DND-41 (cell line): ENCODE measurements around the gene FOXO6.

Source experiments
- ATAC-seq: fragments of 200-7000 bp; cut with Tn5 transposase; 3 replicates; pipeline ENCODE4 v1.9.1; 2021; ENCODE audit warnings: low read depth; ENCODE audit not compliant: insufficient read depth
- DNase-seq: peaks from one replicate; pipeline ENCODE4 v3.0.0-alpha.2; 2020
- H2AFZ ChIP-seq: 2 replicates; pipeline ENCODE4 v1.6.0; 2012; ENCODE audit warnings: low read depth, low read length
- H3K27ac ChIP-seq: 2 replicates; pipeline ENCODE4 v1.5.1; 2012; ENCODE audit warnings: low read length, inconsistent platforms
- H3K27me3 ChIP-seq: fragments of 200-600 bp; sonication (generic); 2 replicates; pipeline ENCODE4 v1.6.0; 2012; ENCODE audit warnings: low read length, mild to moderate bottlenecking, inconsistent platforms; ENCODE audit not compliant: insufficient read depth, poor library complexity
- H3K36me3 ChIP-seq: 2 replicates; pipeline ENCODE4 v1.5.1; 2012; ENCODE audit warnings: low read length, inconsistent platforms; ENCODE audit not compliant: insufficient read depth
- H3K4me1 ChIP-seq: 2 replicates; pipeline ENCODE4 v1.5.1; 2012; ENCODE audit warnings: mild to moderate bottlenecking, low read length; ENCODE audit not compliant: insufficient read depth
- H3K4me2 ChIP-seq: 2 replicates; pipeline ENCODE4 v1.6.0; 2012; ENCODE audit warnings: mild to moderate bottlenecking, moderate library complexity, low read length, inconsistent platforms; ENCODE audit not compliant: insufficient read depth
- H3K4me3 ChIP-seq, 2 experiments: fragments of 200-600 bp in 1 of 2; shearing (Covaris generic) in 1 of 2; 2 replicates each; pipeline ENCODE4 v1.5.1; 2012 to 2016; ENCODE audit warnings: inconsistent platforms in 2 of 2, low read length in 2 of 2, mild to moderate bottlenecking in 2 of 2, low read depth in 1 of 2, moderate library complexity in 1 of 2
- H3K79me2 ChIP-seq: 2 replicates; pipeline ENCODE4 v1.6.0; 2012; ENCODE audit warnings: low read length, inconsistent platforms; ENCODE audit not compliant: insufficient read depth
- H3K9ac ChIP-seq: 2 replicates; pipeline ENCODE4 v1.6.0; 2012; ENCODE audit warnings: low read depth, mild to moderate bottlenecking, inconsistent platforms, low read length, moderate library complexity
- H3K9me3 ChIP-seq: 2 replicates; pipeline ENCODE4 v1.5.1; 2012; ENCODE audit warnings: low read length, moderate library complexity, mild to moderate bottlenecking, inconsistent platforms; ENCODE audit not compliant: insufficient read depth, severe bottlenecking
- H4K20me1 ChIP-seq: 2 replicates; pipeline ENCODE4 v1.6.0; 2012; ENCODE audit warnings: low read length; ENCODE audit not compliant: insufficient read depth
- EZH2 ChIP-seq: IDR thresholded peaks from 3 replicates; pipeline ENCODE4 v1.6.1; 2012; ENCODE audit warnings: borderline replicate concordance, low read depth, mild to moderate bottlenecking, moderate library complexity, low read length, inconsistent platforms; ENCODE audit not compliant: severe bottlenecking
- TF ChIP-seq, protein P1 (sequence below): IDR thresholded peaks from 2 replicates; pipeline ENCODE4 v1.5.1; 2012; ENCODE audit warnings: borderline replicate concordance, low read length, moderate library complexity, mild to moderate bottlenecking; ENCODE audit not compliant: poor library complexity, severe bottlenecking; ENCODE audit errors: extremely low read depth

The FOXO6 gene

DNA sequence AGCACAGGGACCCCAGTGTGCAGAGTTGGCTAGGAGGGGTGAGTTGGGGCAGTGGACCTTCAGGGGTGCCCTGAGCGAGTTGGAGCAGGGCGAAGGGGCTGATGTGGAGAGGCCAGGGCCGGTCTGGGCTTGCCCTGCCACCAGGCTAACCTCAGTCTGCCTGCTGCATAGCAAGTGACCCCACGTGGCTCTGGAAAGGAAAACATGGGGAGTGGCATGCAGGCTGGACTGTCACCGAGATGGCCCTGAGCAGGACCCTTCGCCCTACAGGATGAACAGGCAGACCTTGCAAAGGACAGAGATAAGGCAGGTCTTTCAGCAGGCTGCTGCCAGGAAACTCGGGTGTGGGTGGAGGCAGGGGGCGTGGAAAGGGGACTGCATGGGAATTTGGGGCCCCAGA, 51.5 kb downstream of the FOXO6 start:
- H3K9ac ChIP-seq: no peak overlapping the region
- peaks cover 19% of the 10 kb centered on the region for H3K27me3 ChIP-seq
- no peaks in the 10 kb centered on the region for H3K79me2 ChIP-seq
- H3K4me2 ChIP-seq: no peak overlapping the region
- H3K36me3 ChIP-seq: no peaks in the 10 kb centered on the region
- ATAC-seq (no peak), DNase-seq (no peak)
- H3K27ac ChIP-seq: no peak overlapping the region
- H3K9me3 ChIP-seq: no peaks in the 10 kb centered on the region
- H4K20me1 ChIP-seq: peaks cover 3% of the 10 kb centered on the region; the same call in 1 of the 2 replicates
- TF ChIP-seq, protein P1, sequence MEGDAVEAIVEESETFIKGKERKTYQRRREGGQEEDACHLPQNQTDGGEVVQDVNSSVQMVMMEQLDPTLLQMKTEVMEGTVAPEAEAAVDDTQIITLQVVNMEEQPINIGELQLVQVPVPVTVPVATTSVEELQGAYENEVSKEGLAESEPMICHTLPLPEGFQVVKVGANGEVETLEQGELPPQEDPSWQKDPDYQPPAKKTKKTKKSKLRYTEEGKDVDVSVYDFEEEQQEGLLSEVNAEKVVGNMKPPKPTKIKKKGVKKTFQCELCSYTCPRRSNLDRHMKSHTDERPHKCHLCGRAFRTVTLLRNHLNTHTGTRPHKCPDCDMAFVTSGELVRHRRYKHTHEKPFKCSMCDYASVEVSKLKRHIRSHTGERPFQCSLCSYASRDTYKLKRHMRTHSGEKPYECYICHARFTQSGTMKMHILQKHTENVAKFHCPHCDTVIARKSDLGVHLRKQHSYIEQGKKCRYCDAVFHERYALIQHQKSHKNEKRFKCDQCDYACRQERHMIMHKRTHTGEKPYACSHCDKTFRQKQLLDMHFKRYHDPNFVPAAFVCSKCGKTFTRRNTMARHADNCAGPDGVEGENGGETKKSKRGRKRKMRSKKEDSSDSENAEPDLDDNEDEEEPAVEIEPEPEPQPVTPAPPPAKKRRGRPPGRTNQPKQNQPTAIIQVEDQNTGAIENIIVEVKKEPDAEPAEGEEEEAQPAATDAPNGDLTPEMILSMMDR: no peak
- no peak for TF ChIP-seq EZH2
- H3K4me1 ChIP-seq: no peaks in the 10 kb centered on the region
- no peak overlapping the region for H3K4me3 ChIP-seq
- no peak overlapping the region for H2AFZ ChIP-seq

DNA sequence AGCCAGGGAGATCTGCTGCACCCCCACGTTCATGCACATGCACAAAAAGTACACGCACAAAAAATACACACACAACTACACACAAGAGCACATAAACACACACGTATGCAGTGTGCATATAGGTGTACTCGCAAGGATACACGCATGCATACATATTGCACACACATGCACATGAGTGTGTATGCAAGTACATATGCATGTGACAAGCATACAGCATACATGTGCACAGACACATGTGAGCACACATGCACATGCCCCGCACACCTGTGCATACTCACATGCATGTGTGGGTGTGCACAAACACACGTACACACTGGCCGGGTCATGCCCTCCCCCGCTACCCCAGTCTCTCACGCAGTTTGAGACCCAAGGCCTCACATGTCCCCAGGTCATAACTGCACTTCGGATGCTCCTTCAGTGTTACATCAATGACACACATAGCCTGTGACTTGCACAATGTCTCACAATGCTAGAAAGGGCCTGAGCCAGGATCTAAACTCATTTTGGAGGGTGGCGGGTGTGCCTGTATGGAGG, 52.6 kb downstream of the FOXO6 start:
- H3K79me2 ChIP-seq: no peaks in the 10 kb centered on the region
- DNase-seq: no peak
- ATAC-seq: no peak

DNA sequence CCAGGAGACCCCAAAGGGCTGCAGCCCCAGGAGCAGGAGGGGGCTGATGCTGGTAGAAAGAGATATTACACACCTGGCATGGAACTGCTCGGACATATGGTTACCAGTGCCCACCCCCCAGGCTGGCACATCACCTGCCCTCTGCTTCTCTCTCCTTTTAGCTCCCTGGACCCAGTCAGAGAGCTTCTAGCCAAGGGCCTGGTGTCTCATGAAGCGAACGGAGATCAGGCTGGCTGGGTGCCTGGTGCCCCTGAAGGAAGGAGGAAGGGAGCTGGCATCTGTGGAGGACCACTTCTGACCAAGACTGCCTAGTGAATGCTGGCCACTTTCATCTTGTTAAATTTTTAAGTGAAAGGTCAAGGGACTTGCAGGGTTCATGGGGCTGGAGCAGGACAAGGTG, 53.1 kb downstream of the FOXO6 start:
- H3K4me2 ChIP-seq: no peak overlapping the region
- H3K27me3 ChIP-seq: peaks cover 7% of the 10 kb centered on the region
- DNase-seq (no peak), ATAC-seq (no peak)
- no peaks in the 10 kb centered on the region for H3K79me2 ChIP-seq
- no peaks in the 10 kb centered on the region for H3K4me1 ChIP-seq
- no peak overlapping the region for H3K27ac ChIP-seq
- H3K9me3 ChIP-seq: no peaks in the 10 kb centered on the region
- no peaks in the 10 kb centered on the region for H3K36me3 ChIP-seq
- H4K20me1 ChIP-seq: peaks cover 3% of the 10 kb centered on the region; the same call in 1 of the 2 replicates
- H3K4me3 ChIP-seq: no peak overlapping the region
- H2AFZ ChIP-seq: no peak overlapping the region
- H3K9ac ChIP-seq: no peak overlapping the region
- TF ChIP-seq, protein P1: no peak
- TF ChIP-seq EZH2: no peak

More for the DNA sequence above, 52.6 kb downstream of the FOXO6 start:
- TF ChIP-seq, protein P1: no peak
- TF ChIP-seq EZH2: no peak
- H3K4me2 ChIP-seq: no peak overlapping the region
- H3K27me3 ChIP-seq: peaks cover 9% of the 10 kb centered on the region
- H2AFZ ChIP-seq: no peak overlapping the region
- H3K27ac ChIP-seq: no peak overlapping the region
- H3K36me3 ChIP-seq: no peaks in the 10 kb centered on the region
- H3K4me3 ChIP-seq: no peak overlapping the region
- H3K9me3 ChIP-seq: no peaks in the 10 kb centered on the region
- H3K4me1 ChIP-seq: no peaks in the 10 kb centered on the region
- H4K20me1 ChIP-seq: peaks cover 3% of the 10 kb centered on the region; the same call in 1 of the 2 replicates
- no peak overlapping the region for H3K9ac ChIP-seq
